A375 (cell line): ENCODE measurements around the gene SLC25A47. TPM values are rescaled to one million over a fixed set of nuclear protein-coding genes. Genes with fewer than 3 reads are reported as not detected.

ENCODE experiments used
- small RNA-seq: library from RNA; depleted of rRNA; stranded (forward); fragments of <200 nt; gene quantifications from one replicate; pipeline ENCODE3, GENCODE V24; 2014
- total RNA-seq: library from RNA; depleted of rRNA; stranded (reverse); fragments of >200 nt; shearing (Covaris generic); gene quantifications from 2 replicates; pipeline ENCODE4 v1.2.3, GENCODE V29; 2014; rRNA removed

The SLC25A47 gene
- not detected in 2 replicates for total RNA-seq

GRCh38 chr14:100323121-100323941 lies at the start of gene SLC25A47:
SLC25A47 (plus strand) TSS chr14:100323339; CDS start chr14:100323415, 76 bp downstream.

GRCh38 chr14:100306101-100306997 lies 16.8 kb upstream of the SLC25A47 start, which contains the start of gene SLC25A29:
SLC25A29 (minus strand) TSS chr14:100306444; CDS start chr14:100306232, 212 bp downstream.

GRCh38 chr14:100375963-100376735 lies 53.0 kb downstream of the SLC25A47 start, which contains the start of gene WDR25:
WDR25 (plus strand) TSS chr14:100376485.

Small RNA genes within 50 kb of the gene (small RNA-seq; reads per million reads assigned to genes)
- gene AL157871.3 (not detected), gene MIR345 (0.54 reads per million, percentile 29 among the genes with 10 or more reads in this experiment), gene RN7SL523P (not detected)

Other genes starting within 250 kb of the SLC25A47 start
- gene DEGS2, start 163.7 kb upstream of the SLC25A47 start, total RNA-seq: not detected in 2 replicates
- 40.4 and 40.5 TPM in 2 replicates for gene YY1, start 84.2 kb upstream of the SLC25A47 start, total RNA-seq
- gene SLC25A29, start 16.9 kb upstream of the SLC25A47 start, total RNA-seq: 25.2 and 32.6 TPM in 2 replicates
- gene WDR25, start 53.1 kb downstream of the SLC25A47 start, total RNA-seq: 16.5 and 23.4 TPM in 2 replicates